Embryonic facial prominence (tissue), 1 donor: ENCODE measurements around the gene LZTFL1.

Experiments used
- DNase-seq: peaks from one replicate; pipeline ENCODE4 v3.0.0-alpha.2; 2016; ENCODE audit errors: extremely low spot score

LZTFL1 gene

GRCh38 chr3:45807681-45808540 is 34.0 kb downstream of the LZTFL1 start:
- no peak for DNase-seq

- no peak for DNase-seq
Observed at GRCh38 chr3:45807133-45807532, 34.8 kb downstream of the LZTFL1 start.

- no peak for DNase-seq
Observed at GRCh38 chr3:45806072-45806471, 35.8 kb downstream of the LZTFL1 start.

GRCh38 chr3:45803252-45803935 is 38.5 kb downstream of the LZTFL1 start:
- no peak for DNase-seq

GRCh38 chr3:45802146-45802545 is 39.8 kb downstream of the LZTFL1 start:
- no peak for DNase-seq

GRCh38 chr3:45800611-45801010 is 41.3 kb downstream of the LZTFL1 start:
- DNase-seq: no peak

- no peak for DNase-seq
Observed at GRCh38 chr3:45799586-45799985, 42.3 kb downstream of the LZTFL1 start.

- DNase-seq: no peak
Observed at GRCh38 chr3:45798034-45798433, 43.9 kb downstream of the LZTFL1 start.

- DNase-seq: no peak
Observed at GRCh38 chr3:45796902-45797637, 44.8 kb downstream of the LZTFL1 start.

- no peak for DNase-seq
Observed at GRCh38 chr3:45795882-45796765, 45.8 kb downstream of the LZTFL1 start, which contains the start of gene SLC6A20. SLC6A20 (minus strand) TSS chr3:45796536; CDS start chr3:45796419, 117 bp downstream.

GRCh38 chr3:45795509-45795881 is 46.4 kb downstream of the LZTFL1 start:
- DNase-seq: no peak

- no peak for DNase-seq
Observed at GRCh38 chr3:45794660-45795059, 47.3 kb downstream of the LZTFL1 start.

GRCh38 chr3:45794177-45794560 is 47.8 kb downstream of the LZTFL1 start:
- no peak for DNase-seq

- no peak for DNase-seq
Observed at GRCh38 chr3:45793482-45794176, 48.3 kb downstream of the LZTFL1 start.

- DNase-seq: no peak
Observed at GRCh38 chr3:45792516-45793172, 49.3 kb downstream of the LZTFL1 start.

- DNase-seq: no peak
Observed at GRCh38 chr3:45792036-45792435, 49.9 kb downstream of the LZTFL1 start.

- no peak for DNase-seq
Observed at GRCh38 chr3:45790596-45790995, 51.3 kb downstream of the LZTFL1 start.

- no peak for DNase-seq
Observed at GRCh38 chr3:45789235-45789812, 52.6 kb downstream of the LZTFL1 start.

- no peak for DNase-seq
Observed at GRCh38 chr3:45787551-45787950, 54.4 kb downstream of the LZTFL1 start.
